ENCODE data around the gene PSMG3. TPM values are rescaled to one million over a fixed set of nuclear protein-coding genes. Genes with fewer than 3 reads are reported as not detected.

PSMG3 gene
- total RNA-seq, 3 donors from 2014 or later (not counting 1 experiment from before 2014, with no cell fraction given): 19.0 to 21.4 (median 20.5) TPM

DNA sequence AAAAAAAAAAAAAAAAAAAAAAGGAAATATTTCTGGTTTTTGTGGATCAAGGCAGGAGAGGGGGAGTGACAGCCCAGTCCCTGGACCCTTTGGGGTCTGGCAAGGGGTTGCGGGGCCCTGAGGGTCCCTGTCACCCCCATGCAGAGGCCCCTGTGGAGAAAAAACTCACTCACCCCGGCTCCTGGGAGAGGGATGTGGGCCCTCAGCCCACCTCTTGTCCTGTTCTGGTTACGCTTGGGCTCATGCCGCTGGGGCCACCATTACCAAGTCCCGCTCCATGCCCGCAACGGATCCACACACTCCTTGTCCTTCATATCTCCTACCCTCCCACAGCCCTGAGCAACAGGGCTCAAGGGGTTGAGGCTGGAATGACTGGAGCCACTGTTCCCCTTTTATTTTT, 12.8 kb downstream of the PSMG3 start:
- intact Hi-C loops (cut with micrococcal nuclease): no loop called here
- H3K36me3 Mint-ChIP-seq: no peaks in the 10 kb centered on the region
- no peaks in the 10 kb centered on the region for H3K9me3 Mint-ChIP-seq
- Histone ChIP-seq H3K36me3 (ENCODE audit: control insufficient read depth, insufficient read depth, low read length) (no peaks in the 10 kb centered on the region), H3K27ac (ENCODE audit: low read length) (no peak overlapping the region), H3K9me3 (ENCODE audit: control insufficient read depth, insufficient read depth, low read length) (no peaks in the 10 kb centered on the region), H3K4me3 (ENCODE audit: low read length) (no peak overlapping the region), H3K4me1 (ENCODE audit: control insufficient read depth, insufficient read depth, low read length) (peaks cover 4% of the 10 kb centered on the region), H3K27me3 (ENCODE audit: control insufficient read depth, insufficient read depth, low read length) (no peaks in the 10 kb centered on the region)
- peaks cover 0 to 12% of the 10 kb centered on the region in 2 donors for H3K4me1 Mint-ChIP-seq
- 94% methylated on average over 7 of the region's 7 CpGs for WGBS (ENCODE audit: insufficient coverage)
- DNase-seq: no peak
- H3K4me3 Mint-ChIP-seq: no peak overlapping the region
- ATAC-seq: no peak
- H3K27me3 Mint-ChIP-seq (ENCODE audit: low read depth in 2 of 2): peaks cover 0 to 2% of the 10 kb centered on the region in 2 donors
- no peak overlapping the region for H3K27ac Mint-ChIP-seq
- TF ChIP-seq, protein P1, sequence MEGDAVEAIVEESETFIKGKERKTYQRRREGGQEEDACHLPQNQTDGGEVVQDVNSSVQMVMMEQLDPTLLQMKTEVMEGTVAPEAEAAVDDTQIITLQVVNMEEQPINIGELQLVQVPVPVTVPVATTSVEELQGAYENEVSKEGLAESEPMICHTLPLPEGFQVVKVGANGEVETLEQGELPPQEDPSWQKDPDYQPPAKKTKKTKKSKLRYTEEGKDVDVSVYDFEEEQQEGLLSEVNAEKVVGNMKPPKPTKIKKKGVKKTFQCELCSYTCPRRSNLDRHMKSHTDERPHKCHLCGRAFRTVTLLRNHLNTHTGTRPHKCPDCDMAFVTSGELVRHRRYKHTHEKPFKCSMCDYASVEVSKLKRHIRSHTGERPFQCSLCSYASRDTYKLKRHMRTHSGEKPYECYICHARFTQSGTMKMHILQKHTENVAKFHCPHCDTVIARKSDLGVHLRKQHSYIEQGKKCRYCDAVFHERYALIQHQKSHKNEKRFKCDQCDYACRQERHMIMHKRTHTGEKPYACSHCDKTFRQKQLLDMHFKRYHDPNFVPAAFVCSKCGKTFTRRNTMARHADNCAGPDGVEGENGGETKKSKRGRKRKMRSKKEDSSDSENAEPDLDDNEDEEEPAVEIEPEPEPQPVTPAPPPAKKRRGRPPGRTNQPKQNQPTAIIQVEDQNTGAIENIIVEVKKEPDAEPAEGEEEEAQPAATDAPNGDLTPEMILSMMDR (IDR thresholded peaks at IDR 0.05): no peak

DNA sequence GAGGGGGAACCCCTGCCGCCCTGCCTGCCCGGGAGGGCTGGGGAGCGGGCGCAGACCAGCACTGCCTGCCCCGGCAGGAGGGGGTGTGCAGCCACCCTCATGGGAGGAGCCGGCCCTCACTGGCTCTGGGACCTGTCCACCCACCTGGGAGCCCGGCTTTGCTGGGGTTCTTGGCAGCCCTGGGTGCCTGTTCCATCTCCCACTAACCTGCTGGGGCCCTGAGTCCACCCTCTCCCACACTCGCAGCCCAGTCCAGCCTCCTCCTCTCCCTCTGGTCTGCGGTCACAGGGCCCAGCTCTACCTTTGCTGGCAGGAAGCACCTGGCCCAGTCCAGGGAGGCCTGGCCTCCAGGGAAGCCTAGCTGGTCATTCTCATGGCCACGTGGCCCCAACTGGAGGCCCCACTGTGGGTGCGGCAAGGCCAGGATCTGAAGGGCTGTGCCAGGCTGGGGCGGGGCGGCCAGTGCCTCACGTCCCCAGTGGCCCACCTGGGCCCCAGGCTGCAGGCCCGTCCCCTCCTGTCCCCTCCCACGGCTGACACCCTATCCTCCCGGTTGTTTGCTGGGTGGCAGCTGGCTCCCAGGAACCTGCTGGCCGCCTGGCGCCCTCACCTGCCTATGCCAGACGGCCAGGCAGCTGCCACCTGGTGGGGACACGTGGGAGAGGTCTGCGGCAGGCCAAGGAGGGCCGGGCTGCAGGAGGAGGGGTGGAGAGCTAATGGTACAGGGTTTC, 13.9 kb downstream of the PSMG3 start, which contains the start of gene TMEM184A:
TSS of gene TMEM184A (minus strand) at position 393 of the 731 bp plus-strand sequence. CDS start 721 bp downstream, outside the sequence.
- H3K4me3 ChIP-seq (ENCODE audit: low read length): no peak within 1 kb of the TSS
- ATAC-seq (peak in 1 of 3 donors; percentile 47), DNase-seq (peak in 1 of 2 donors; percentile 71)
- Mint-ChIP-seq H3K27ac (no peak within 1 kb of the TSS), H3K27me3 (ENCODE audit: low read depth in 2 of 2) (peaks cover 0 to 2% of the 10 kb centered on the region in 2 donors), H3K4me1 (peaks cover 0 to 12% of the 10 kb centered on the region in 2 donors), H3K4me3 (no peak within 1 kb of the TSS), H3K36me3 (no peaks in the 10 kb centered on the region), H3K9me3 (no peaks in the 10 kb centered on the region)
- H3K27me3 ChIP-seq (ENCODE audit: control insufficient read depth, insufficient read depth, low read length): no peaks in the 10 kb centered on the region
- H3K4me1 ChIP-seq (ENCODE audit: control insufficient read depth, insufficient read depth, low read length): peaks cover 4% of the 10 kb centered on the region
- H3K27ac ChIP-seq (ENCODE audit: low read length): no peak within 1 kb of the TSS
- intact Hi-C loops (cut with micrococcal nuclease): no loop called here
- TF ChIP-seq, protein P1 (IDR thresholded peaks at IDR 0.05): no peak
- H3K36me3 ChIP-seq (ENCODE audit: control insufficient read depth, insufficient read depth, low read length): no peaks in the 10 kb centered on the region
- H3K9me3 ChIP-seq (ENCODE audit: control insufficient read depth, insufficient read depth, low read length): no peaks in the 10 kb centered on the region
- 51% methylated on average over 23 of the region's 23 CpGs for WGBS (ENCODE audit: insufficient coverage)

DNA sequence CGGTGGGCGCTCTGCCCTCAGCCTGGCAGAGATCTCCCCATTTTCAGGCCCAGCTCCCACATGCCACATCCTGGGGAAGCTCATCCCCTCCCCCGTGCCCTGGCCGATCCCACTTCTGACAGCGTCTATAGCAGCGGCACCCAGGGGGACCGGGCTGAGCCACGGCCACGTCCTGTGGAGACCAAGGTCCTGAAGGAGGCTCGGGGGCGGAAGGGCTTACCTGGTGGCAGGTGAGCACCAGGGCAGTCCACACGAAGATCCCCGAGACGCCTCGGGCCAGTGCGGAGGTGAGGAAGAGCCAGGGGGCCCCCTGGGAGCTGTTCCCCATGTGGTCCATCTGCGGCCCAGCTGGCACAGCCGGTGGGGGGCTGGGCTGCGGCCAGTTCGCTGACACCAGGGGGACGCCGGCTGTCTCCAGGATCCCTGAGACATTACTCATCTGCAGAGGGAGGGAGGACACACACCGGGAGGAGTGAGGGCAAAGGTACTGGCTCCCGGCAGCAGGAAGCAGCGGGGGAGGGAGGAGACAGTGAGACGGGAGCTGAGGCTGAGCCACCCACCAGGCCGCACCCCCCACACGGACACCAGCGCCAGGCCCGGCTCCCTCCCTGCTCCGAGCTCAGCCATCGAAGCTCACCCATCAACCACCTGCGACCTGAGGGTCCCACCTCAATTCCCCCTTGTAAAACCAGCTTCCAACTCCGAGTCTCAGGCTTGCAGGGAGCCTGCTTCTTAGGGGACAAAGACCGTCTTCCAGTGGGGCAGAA, 14.6 kb downstream of the PSMG3 start:
- Histone ChIP-seq H3K9me3 (ENCODE audit: control insufficient read depth, insufficient read depth, low read length) (no peaks in the 10 kb centered on the region), H3K4me1 (ENCODE audit: control insufficient read depth, insufficient read depth, low read length) (peaks cover 4% of the 10 kb centered on the region), H3K27me3 (ENCODE audit: control insufficient read depth, insufficient read depth, low read length) (no peaks in the 10 kb centered on the region), H3K36me3 (ENCODE audit: control insufficient read depth, insufficient read depth, low read length) (no peaks in the 10 kb centered on the region), H3K4me3 (ENCODE audit: low read length) (no peak overlapping the region), H3K27ac (ENCODE audit: low read length) (no peak overlapping the region)
- peaks cover 0 to 12% of the 10 kb centered on the region in 2 donors for H3K4me1 Mint-ChIP-seq
- H3K4me3 Mint-ChIP-seq: no peak overlapping the region
- no peak overlapping the region for H3K27ac Mint-ChIP-seq
- no peaks in the 10 kb centered on the region for H3K36me3 Mint-ChIP-seq
- H3K27me3 Mint-ChIP-seq (ENCODE audit: low read depth in 2 of 2): peaks cover 0 to 2% of the 10 kb centered on the region in 2 donors
- WGBS (ENCODE audit: insufficient coverage): 75% methylated on average over 35 of the region's 35 CpGs
- no peak for DNase-seq
- TF ChIP-seq, protein P1 (IDR thresholded peaks at IDR 0.05): no peak
- intact Hi-C loops (cut with micrococcal nuclease): no loop called here
- ATAC-seq: no peak
- no peaks in the 10 kb centered on the region for H3K9me3 Mint-ChIP-seq
